WTC11 (cell line): ENCODE measurements around the gene SLC22A31. TPM values are rescaled to one million over a fixed set of nuclear protein-coding genes. Genes with fewer than 3 reads are reported as not detected.

Source experiments
- ATAC-seq: fragments of 200-7000 bp; cut with Tn5 transposase; 2 replicates; pipeline ENCODE4 v1.10.0; 2021; ENCODE audit warnings: mild to moderate bottlenecking, moderate library complexity
- CTCF ChIA-PET: fragments of 300-600 bp; sonication (Branson Sonifier 250); formaldehyde crosslinking; loops from one replicate; lab custom pipeline; 2021; ENCODE audit warnings: antibody characterized with exemption; lab: Charles Lee
- POLR2A ChIA-PET: fragments of 350-600 bp; sonication (Branson Sonifier 250); formaldehyde crosslinking; loops from one replicate; lab custom pipeline; 2021; ENCODE audit warnings: antibody characterized with exemption; lab: Charles Lee
- DNase-seq: peaks from one replicate; pipeline ENCODE4 v3.0.0; 2021; ENCODE audit warnings: low spot score
- H3K27ac Mint-ChIP-seq: 2 replicates; pipeline ENCODE4 v1.8.0; 2021; ENCODE audit warnings: mixed read lengths
- H3K27me3 Mint-ChIP-seq: 2 replicates; pipeline ENCODE4 v1.8.0; 2021; ENCODE audit warnings: low read depth, mild to moderate bottlenecking, moderate library complexity, mixed read lengths
- H3K36me3 Mint-ChIP-seq: 2 replicates; pipeline ENCODE4 v1.8.0; 2021; ENCODE audit warnings: mixed read lengths
- H3K4me1 Mint-ChIP-seq: 2 replicates; pipeline ENCODE4 v1.8.0; 2022; ENCODE audit warnings: mixed read lengths
- H3K4me3 Mint-ChIP-seq: 2 replicates; pipeline ENCODE4 v1.8.0; 2021; ENCODE audit warnings: mild to moderate bottlenecking, moderate library complexity, mixed read lengths
- H3K9me3 Mint-ChIP-seq: 2 replicates; pipeline ENCODE4 v1.8.0; 2021; ENCODE audit warnings: mixed read lengths
- ATF3 ChIP-seq: sonication (generic); formaldehyde crosslinking; conservative IDR thresholded peaks from 2 replicates; pipeline ENCODE4 v1.8.1; 2022; ENCODE audit warnings: mild to moderate bottlenecking, missing genetic modification reagents
- E2F5 ChIP-seq: sonication (generic); formaldehyde crosslinking; IDR thresholded peaks from 2 replicates; pipeline ENCODE4 v1.8.1; 2022; ENCODE audit warnings: mild to moderate bottlenecking, moderate library complexity, missing genetic modification reagents
- ESRRA ChIP-seq: sonication (generic); formaldehyde crosslinking; IDR thresholded peaks from 2 replicates; pipeline ENCODE4 v1.8.1; 2022; ENCODE audit warnings: mild to moderate bottlenecking, missing genetic modification reagents, borderline replicate concordance
- FOXJ3 ChIP-seq: sonication (generic); formaldehyde crosslinking; IDR thresholded peaks from 2 replicates; pipeline ENCODE4 v1.9.0; 2021; ENCODE audit warnings: missing genetic modification reagents, mild to moderate bottlenecking, borderline replicate concordance
- FOXK1 ChIP-seq: sonication (generic); formaldehyde crosslinking; IDR thresholded peaks from 2 replicates; pipeline ENCODE4 v1.8.0; 2022; ENCODE audit warnings: mild to moderate bottlenecking, moderate library complexity, missing genetic modification reagents
- FOXP4 ChIP-seq: sonication (generic); formaldehyde crosslinking; IDR thresholded peaks from 2 replicates; pipeline ENCODE4 v1.8.0; 2022; ENCODE audit warnings: mild to moderate bottlenecking, missing genetic modification reagents
- GABPB1 ChIP-seq: sonication (generic); formaldehyde crosslinking; IDR thresholded peaks from 2 replicates; pipeline ENCODE4 v1.8.1; 2023; ENCODE audit warnings: mild to moderate bottlenecking, missing genetic modification reagents
- RELA ChIP-seq: sonication (generic); formaldehyde crosslinking; IDR thresholded peaks from 2 replicates; pipeline ENCODE4 v1.8.1; 2022; ENCODE audit warnings: missing genetic modification reagents, mild to moderate bottlenecking, borderline replicate concordance
- SOX15 ChIP-seq: fragments of 250-450 bp; sonication (Bioruptor Pico); IDR thresholded peaks from 2 replicates; pipeline ENCODE4 v1.9.0; 2021; ENCODE audit warnings: mild to moderate bottlenecking
- USF2 ChIP-seq: sonication (generic); formaldehyde crosslinking; IDR thresholded peaks from 2 replicates; pipeline ENCODE4 v1.8.1; 2023; ENCODE audit warnings: mild to moderate bottlenecking, missing genetic modification reagents, moderate library complexity
- ZNF263 ChIP-seq: sonication (generic); formaldehyde crosslinking; IDR thresholded peaks from 2 replicates; pipeline ENCODE4 v1.8.1; 2022; ENCODE audit warnings: low read depth, mild to moderate bottlenecking, moderate library complexity, missing genetic modification reagents
- ZNF512 ChIP-seq: sonication (generic); formaldehyde crosslinking; IDR thresholded peaks from 2 replicates; pipeline ENCODE4 v1.8.1; 2022; ENCODE audit warnings: missing genetic modification reagents, borderline replicate concordance
- ZNF532 ChIP-seq: fragments of 250-450 bp; sonication (Bioruptor Pico); IDR thresholded peaks from 2 replicates; pipeline ENCODE4 v1.9.0; 2021; ENCODE audit warnings: mild to moderate bottlenecking, borderline replicate concordance
- ZSCAN18 ChIP-seq: fragments of 250-450 bp; sonication (Bioruptor Pico); IDR thresholded peaks from 2 replicates; pipeline ENCODE4 v2.1.2; 2022; ENCODE audit warnings: mild to moderate bottlenecking, moderate library complexity
- total RNA-seq: library from RNA; stranded (reverse); gene quantifications from 3 replicates; pipeline ENCODE4 v1.2.3, GENCODE V29; 2021

Gene SLC22A31
- total RNA-seq, 1 experiment from 2014 or later = 12.1 TPM

GRCh38 chr16:89173174-89173921, 27.0 kb downstream of the SLC22A31 start:
- Mint-ChIP-seq H3K27me3 (peaks cover 6% of the 10 kb centered on the region; the same call in 1 of the 2 replicates), H3K27ac (no peak overlapping the region), H3K4me3 (peak overlapping the region; percentile 20; the same call in 1 of the 2 replicates), H3K36me3 (no peaks in the 10 kb centered on the region), H3K9me3 (no peaks in the 10 kb centered on the region), H3K4me1 (peaks cover 12% of the 10 kb centered on the region)
- ChIA-PET CTCF (interaction anchor here (1.0 to 2.8 kb wide), 7 partner anchors 11 to 436 kb away, joined by 3 to 14 read pairs (median 6); partner anchors contain the start of gene APRT), POLR2A (interaction anchor here (1.6 kb wide), 1 partner anchor 26 kb away, joined by 4 read pairs; no protein-coding TSS in a partner anchor)
- no peak for ATAC-seq
- DNase-seq = no peak
- TF ChIP-seq E2F5 (CRISPR knock-in tag) (no peak), GABPB1 (CRISPR knock-in tag) (no peak), FOXP4 (CRISPR knock-in tag) (no peak), SOX15 (CRISPR knock-in tag) (no peak), FOXK1 (no peak), USF2 (CRISPR knock-in tag) (no peak), RELA (CRISPR knock-in tag) (no peak), FOXJ3 (CRISPR knock-in tag) (no peak), ATF3 (no peak), ZNF512 (CRISPR knock-in tag) (no peak), ZNF263 (CRISPR knock-in tag) (no peak), ZNF532 (no peak), ZSCAN18 (CRISPR knock-in tag) (no peak), ESRRA (CRISPR knock-in tag) (no peak)
